ES-I3 (cell line): ENCODE measurements around the gene NHP2.

Experiments used
- H3K36me3 ChIP-seq: 2 replicates; pipeline ENCODE4 v1.6.1; 2013; ENCODE audit warnings: mild to moderate bottlenecking, low read length, control low read depth, moderate library complexity; ENCODE audit not compliant: insufficient read depth
- H3K4me1 ChIP-seq: 2 replicates; pipeline ENCODE4 v1.6.1; 2013; ENCODE audit warnings: mild to moderate bottlenecking, control low read depth, low read length; ENCODE audit not compliant: insufficient read depth
- H3K9ac ChIP-seq: 2 replicates; pipeline ENCODE4 v1.6.1; 2013; ENCODE audit warnings: low read depth, mild to moderate bottlenecking, low read length, moderate library complexity
- H3K9me3 ChIP-seq: 2 replicates; pipeline ENCODE4 v1.6.1; 2013; ENCODE audit warnings: mild to moderate bottlenecking, low read length, moderate library complexity; ENCODE audit not compliant: control insufficient read depth, insufficient read depth

Gene NHP2

GRCh38 chr5:178117923-178118701 is 35.6 kb downstream of the NHP2 start:
- no peaks in the 10 kb centered on the region for H3K9me3 ChIP-seq
- H3K4me1 ChIP-seq, result peaks cover 28% of the 10 kb centered on the region

GRCh38 chr5:178116143-178116885 is 37.4 kb downstream of the NHP2 start:
- no peaks in the 10 kb centered on the region for H3K9me3 ChIP-seq
- peak overlapping the region; percentile 60 for H3K9ac ChIP-seq
- H3K4me1 ChIP-seq, result peaks cover 28% of the 10 kb centered on the region
- H3K36me3 ChIP-seq, result no peaks in the 10 kb centered on the region; the same call in 1 of the 2 replicates

More at GRCh38 chr5:178117923-178118701, 35.6 kb downstream of the NHP2 start:
- Histone ChIP-seq H3K36me3 (peaks cover 3% of the 10 kb centered on the region; the same call in 1 of the 2 replicates), H3K9ac (no peak overlapping the region)

DNA sequence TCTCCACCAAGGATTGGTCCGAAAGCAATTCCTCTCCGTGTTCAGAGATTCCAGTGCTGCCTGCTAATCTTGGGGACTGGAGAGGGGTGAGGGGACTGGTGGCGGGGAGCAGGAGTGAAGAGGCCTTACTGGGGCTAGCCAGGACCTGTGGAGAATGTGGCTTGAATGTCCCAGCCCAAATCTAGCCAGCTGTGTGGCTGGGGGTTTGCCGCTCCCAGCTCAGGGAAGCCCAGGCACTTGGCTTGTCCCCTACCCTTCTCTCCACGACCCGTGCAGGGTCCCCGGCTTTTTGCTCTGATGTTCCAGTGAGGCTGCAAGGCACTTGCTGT is 37.9 kb downstream of the NHP2 start:
- H3K9ac ChIP-seq, result peak overlapping the region; percentile 60
- H3K36me3 ChIP-seq, result no peaks in the 10 kb centered on the region
- no peaks in the 10 kb centered on the region for H3K9me3 ChIP-seq
- peaks cover 28% of the 10 kb centered on the region for H3K4me1 ChIP-seq

DNA sequence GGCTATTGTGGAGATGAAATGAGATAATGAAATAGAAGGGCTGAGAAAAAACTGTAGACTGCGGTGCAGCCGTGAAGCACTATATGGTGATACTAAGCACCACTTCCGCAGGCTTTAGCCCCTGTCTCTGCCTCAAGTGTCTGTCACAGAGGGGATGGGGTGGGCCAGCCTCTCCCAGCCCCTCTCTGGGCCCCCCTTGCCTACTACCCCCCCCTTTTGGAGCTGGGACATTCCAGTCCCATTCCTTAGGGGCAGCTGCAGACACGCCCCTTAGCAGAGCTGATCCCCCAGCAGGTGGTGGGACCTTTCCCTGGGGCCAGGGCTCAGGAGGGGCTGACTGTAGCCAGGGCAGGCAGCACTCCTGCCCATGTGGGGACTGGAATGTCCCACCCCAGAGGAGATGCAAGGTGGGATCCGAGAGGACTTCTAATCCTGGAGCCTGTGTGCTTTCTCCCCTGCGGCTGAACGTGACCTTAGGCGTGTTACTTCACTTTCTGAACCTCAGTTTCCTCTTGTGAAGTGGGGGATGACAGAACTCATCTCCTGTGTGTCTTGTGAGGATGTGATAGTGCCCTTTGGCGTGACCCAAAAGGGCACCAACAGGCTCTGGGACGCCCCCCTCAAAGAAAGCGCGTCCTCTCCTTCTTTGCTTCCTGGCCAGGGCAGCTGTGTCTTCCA is 38.4 kb downstream of the NHP2 start:
- peak overlapping the region; percentile 60 for H3K9ac ChIP-seq
- H3K4me1 ChIP-seq, result peaks cover 28% of the 10 kb centered on the region
- H3K36me3 ChIP-seq, result no peaks in the 10 kb centered on the region
- no peaks in the 10 kb centered on the region for H3K9me3 ChIP-seq

GRCh38 chr5:178114325-178115135 is 39.2 kb downstream of the NHP2 start:
- H3K36me3 ChIP-seq, result no peaks in the 10 kb centered on the region
- H3K9me3 ChIP-seq, result no peaks in the 10 kb centered on the region
- H3K4me1 ChIP-seq, result peaks cover 28% of the 10 kb centered on the region
- H3K9ac ChIP-seq, result peak overlapping the region; percentile 60

DNA sequence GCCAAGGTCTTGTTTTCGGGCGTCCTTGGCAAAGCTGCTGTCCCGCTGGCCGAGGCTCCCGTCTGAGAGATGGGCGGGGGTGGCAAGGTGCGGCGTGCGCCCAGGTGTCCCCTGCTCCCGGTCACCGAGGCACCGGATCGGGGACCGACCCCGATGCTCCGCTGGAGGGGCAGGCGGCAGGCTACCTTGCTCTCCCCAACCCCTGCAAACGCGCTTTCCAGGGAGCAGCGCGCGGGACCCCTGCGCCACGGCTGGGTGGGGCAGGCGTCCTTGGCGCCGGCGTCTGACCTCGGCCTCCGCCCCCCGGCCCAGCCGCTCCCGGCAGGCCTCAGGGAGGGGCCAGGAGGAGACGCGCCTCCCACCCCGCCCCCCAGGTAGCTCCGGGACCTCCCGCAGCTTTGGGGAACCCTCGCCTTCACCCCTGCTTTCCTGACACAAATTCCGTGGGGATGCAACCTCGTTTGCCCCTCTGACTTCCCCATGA is 39.8 kb downstream of the NHP2 start:
- peaks cover 28% of the 10 kb centered on the region for H3K4me1 ChIP-seq

GRCh38 chr5:178113141-178113787 is 40.4 kb downstream of the NHP2 start, which contains the start of gene N4BP3:
TSS of gene N4BP3 (plus strand) at chr5:178113532. CDS start at chr5:178119584, 6,052 bp downstream.
- peaks cover 28% of the 10 kb centered on the region for H3K4me1 ChIP-seq
- no peaks in the 10 kb centered on the region for H3K36me3 ChIP-seq
- H3K9me3 ChIP-seq, result no peaks in the 10 kb centered on the region
- peak within 1 kb of the TSS; percentile 60 for H3K9ac ChIP-seq

More for the DNA sequence above, 39.8 kb downstream of the NHP2 start:
- H3K9me3 ChIP-seq, result no peaks in the 10 kb centered on the region
- no peaks in the 10 kb centered on the region for H3K36me3 ChIP-seq
- H3K9ac ChIP-seq, result peak overlapping the region; percentile 60

- no peaks in the 10 kb centered on the region for H3K9me3 ChIP-seq
- no peaks in the 10 kb centered on the region for H3K36me3 ChIP-seq
- H3K4me1 ChIP-seq, result peaks cover 24% of the 10 kb centered on the region
- H3K9ac ChIP-seq, result peak overlapping the region; percentile 46
Measured at GRCh38 chr5:178112545-178112944, 41.1 kb downstream of the NHP2 start.

GRCh38 chr5:178111925-178112324 is 41.8 kb downstream of the NHP2 start:
- H3K9me3 ChIP-seq, result no peaks in the 10 kb centered on the region
- H3K9ac ChIP-seq, result no peak overlapping the region
- H3K4me1 ChIP-seq, result peaks cover 18% of the 10 kb centered on the region
- H3K36me3 ChIP-seq, result no peaks in the 10 kb centered on the region

DNA sequence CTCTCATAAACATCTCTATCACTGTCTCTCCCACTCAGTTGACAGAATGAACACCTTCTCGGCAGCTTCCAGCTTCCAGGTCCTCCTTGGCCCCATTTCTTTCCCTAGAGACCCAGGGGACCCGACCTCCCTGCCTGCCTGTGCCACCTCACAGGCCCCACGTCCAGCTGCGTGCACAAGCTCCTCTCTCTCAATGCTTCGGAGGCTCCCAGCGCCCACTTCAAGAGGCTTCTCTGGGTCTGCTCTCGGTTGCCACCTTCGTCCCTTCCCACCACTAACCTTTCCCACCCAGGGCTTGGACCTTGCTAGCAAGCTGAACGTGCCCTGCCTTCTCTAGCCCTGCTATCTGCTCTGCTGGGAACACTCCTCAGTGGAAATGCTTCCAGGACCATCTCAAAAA is 43.2 kb downstream of the NHP2 start:
- Histone ChIP-seq H3K36me3 (no peaks in the 10 kb centered on the region), H3K9me3 (no peaks in the 10 kb centered on the region), H3K9ac (no peak overlapping the region), H3K4me1 (peaks cover 5% of the 10 kb centered on the region; the same call in 1 of the 2 replicates)

DNA sequence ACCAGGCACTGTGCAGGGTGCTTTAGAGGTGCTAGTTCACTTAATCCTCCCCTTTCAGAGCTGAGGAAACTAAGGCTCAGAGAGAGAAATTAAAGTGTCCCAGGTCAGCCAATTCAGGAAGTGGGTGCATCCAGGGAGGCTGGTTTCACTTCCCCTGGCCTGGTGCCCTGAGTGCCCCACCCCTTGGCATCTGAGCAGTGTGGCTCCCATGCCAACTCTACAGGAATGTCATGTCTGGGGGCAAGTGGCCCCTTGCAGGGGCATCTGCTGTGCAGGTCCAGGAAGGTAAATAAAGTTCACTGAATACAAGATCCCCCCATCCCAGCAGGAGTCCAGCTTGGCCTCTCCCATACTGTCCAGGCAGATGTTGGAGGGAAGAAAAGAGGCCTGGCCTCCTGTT is 44.7 kb downstream of the NHP2 start:
- H3K4me1 ChIP-seq, result 0 out of 2 replicates have a peak, but pooled peaks cover 5% of the 10 kb centered on the region
- no peaks in the 10 kb centered on the region for H3K36me3 ChIP-seq
- no peak overlapping the region for H3K9ac ChIP-seq
- H3K9me3 ChIP-seq, result no peaks in the 10 kb centered on the region

- Histone ChIP-seq H3K9me3 (no peaks in the 10 kb centered on the region), H3K4me1 (0 out of 2 replicates have a peak, but pooled peaks cover 5% of the 10 kb centered on the region), H3K9ac (no peak overlapping the region), H3K36me3 (no peaks in the 10 kb centered on the region)
Measured at GRCh38 chr5:178108446-178108845, 45.2 kb downstream of the NHP2 start.

GRCh38 chr5:178107756-178108310 is 45.9 kb downstream of the NHP2 start:
- H3K36me3 ChIP-seq, result no peaks in the 10 kb centered on the region
- H3K9me3 ChIP-seq, result no peaks in the 10 kb centered on the region
- 0 out of 2 replicates have a peak, but pooled peaks cover 5% of the 10 kb centered on the region for H3K4me1 ChIP-seq
- H3K9ac ChIP-seq, result no peak overlapping the region
